GM23248 (cell line): ENCODE data around the gene ZBTB7C.

ENCODE experiments used
- EZH2 ChIP-seq: fragments of 200-600 bp; sonication (generic); IDR thresholded peaks from 2 replicates; pipeline ENCODE4 v1.6.1; 2018; ENCODE audit warnings: antibody characterized with exemption, mild to moderate bottlenecking; ENCODE audit not compliant: insufficient read depth, poor library complexity, severe bottlenecking
- EZH2phosphoT487 ChIP-seq: fragments of 200-600 bp; sonication (generic); IDR thresholded peaks from 2 replicates; pipeline ENCODE4 v1.6.1; 2018; ENCODE audit warnings: antibody characterized with exemption, moderate library complexity, mild to moderate bottlenecking, low read depth; ENCODE audit not compliant: insufficient read depth

DNA sequence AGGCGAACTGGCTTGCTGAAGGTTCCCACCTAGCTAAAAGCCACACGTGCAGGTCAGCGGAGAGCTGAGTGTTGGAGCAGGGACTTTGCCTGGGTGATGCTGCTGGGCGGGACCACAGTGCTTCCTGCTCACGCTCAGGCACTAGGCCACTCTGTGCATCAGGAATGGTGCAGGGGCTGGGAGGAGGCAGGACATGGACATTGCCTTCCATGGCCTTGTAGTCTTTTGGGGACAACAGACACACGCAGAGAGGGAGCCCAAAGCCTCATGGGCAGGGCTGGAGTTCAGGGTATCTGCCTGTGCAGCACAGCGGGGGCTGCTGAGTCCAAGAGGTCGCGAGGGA, 207.2 kb downstream of the ZBTB7C start:
- TF ChIP-seq EZH2 (no peak), EZH2phosphoT487 (no peak)
